Spinal cord (tissue), 10 donors: ENCODE data around the gene KLHDC10. TPM values are rescaled to one million over a fixed set of nuclear protein-coding genes. Genes with fewer than 3 reads are reported as not detected.

ENCODE experiments used
- DNase-seq, 6 donors: peaks; one replicate each; pipeline versions ENCODE4 v3.0.0 to v3.0.0-alpha.2; 2013 to 2015; ENCODE audit warnings: low spot score in 6 of 6, low read depth in 4 of 6
- H3K27ac ChIP-seq: one replicate; pipeline ENCODE4 v1.5.1; 2013; ENCODE audit warnings: low read depth, low read length, control low read depth
- H3K27me3 ChIP-seq: one replicate; pipeline ENCODE4 v1.6.1; 2013; ENCODE audit warnings: low read length; ENCODE audit not compliant: control insufficient read depth, insufficient read depth
- H3K36me3 ChIP-seq: one replicate; pipeline ENCODE4 v1.6.1; 2013; ENCODE audit warnings: low read length; ENCODE audit not compliant: control insufficient read depth, insufficient read depth
- H3K4me1 ChIP-seq: one replicate; pipeline ENCODE4 v1.6.1; 2013; ENCODE audit warnings: low read length; ENCODE audit not compliant: control insufficient read depth, insufficient read depth
- H3K4me3 ChIP-seq: one replicate; pipeline ENCODE4 v1.5.1; 2013; ENCODE audit warnings: low read depth, low read length, control low read depth
- H3K9me3 ChIP-seq: one replicate; pipeline ENCODE4 v1.6.1; 2013; ENCODE audit warnings: low read length; ENCODE audit not compliant: control insufficient read depth, insufficient read depth
- WGBS: methylation state at CpG from one replicate; pipeline ENCODE4 v1.1.5; 2013; ENCODE audit warnings: missing lambda C conversion rate; ENCODE audit not compliant: insufficient coverage; 5-methylcytosine and 5-hydroxymethylcytosine counted together
- polyA plus RNA-seq, 2 donors: library from polyadenylated mRNA; unstranded; fragments of 120-200 nt; gene quantifications; one replicate each; pipeline ENCODE4 v1.2.1, GENCODE V29; 2013; ENCODE audit not compliant: insufficient read length in 2 of 2
- total RNA-seq, 2 donors: library from RNA; depleted of rRNA in 1 of 2; stranded (reverse); fragments of 120-200 nt in 1 of 2; fragments of >200 nt in 1 of 2; gene quantifications; one replicate each; pipeline versions ENCODE4 v1.2.3 to v1.2.4, GENCODE V29; 2013 to 2014
- donor health status: healthy.

KLHDC10 gene
- total and polyA plus RNA-seq, 4 donors = 40.8 to 77.3 (median 45.0) TPM

DNA sequence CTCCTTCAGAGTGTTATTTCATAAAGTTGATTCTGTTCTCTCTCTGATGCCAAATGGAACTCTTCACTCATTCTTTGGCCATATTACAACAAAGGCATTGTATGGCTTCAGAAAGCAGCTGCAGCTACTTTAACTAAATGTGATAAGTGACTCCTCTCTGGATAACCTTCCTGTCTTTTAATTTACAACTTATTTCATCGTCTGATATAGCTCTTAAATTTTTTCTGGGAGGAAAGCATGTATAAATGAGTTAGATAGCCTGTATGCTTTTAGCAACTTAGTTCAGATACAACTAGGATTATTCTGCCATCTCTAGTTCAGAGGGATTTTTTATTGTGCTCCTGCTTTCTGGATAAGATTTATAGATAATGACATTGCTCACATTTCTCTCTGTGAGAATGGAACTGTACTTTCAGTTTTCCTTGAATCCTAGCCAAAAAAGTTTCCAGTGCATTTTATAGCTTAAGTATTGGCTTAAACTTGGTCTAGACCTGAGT lies 57.5 kb downstream of the KLHDC10 start:
- WGBS = no CpG with 5 or more reads among the region's 1 CpG
- Histone ChIP-seq H3K27me3 (no peaks in the 10 kb centered on the region), H3K9me3 (no peaks in the 10 kb centered on the region), H3K36me3 (peaks cover 38% of the 10 kb centered on the region), H3K4me3 (no peak overlapping the region), H3K27ac (peak overlapping the region; percentile 2), H3K4me1 (no peaks in the 10 kb centered on the region)
- DNase-seq = no peak

GRCh38 chr7:130129011-130129411 lies 58.7 kb downstream of the KLHDC10 start:
- peaks cover 35% of the 10 kb centered on the region for H3K36me3 ChIP-seq
- no peak overlapping the region for H3K4me3 ChIP-seq
- H3K9me3 ChIP-seq = no peaks in the 10 kb centered on the region
- H3K27ac ChIP-seq = no peak overlapping the region
- no peaks in the 10 kb centered on the region for H3K4me1 ChIP-seq
- no peaks in the 10 kb centered on the region for H3K27me3 ChIP-seq
- 82% methylated on average over 2 of the region's 4 CpGs for WGBS
- DNase-seq = no peak

DNA sequence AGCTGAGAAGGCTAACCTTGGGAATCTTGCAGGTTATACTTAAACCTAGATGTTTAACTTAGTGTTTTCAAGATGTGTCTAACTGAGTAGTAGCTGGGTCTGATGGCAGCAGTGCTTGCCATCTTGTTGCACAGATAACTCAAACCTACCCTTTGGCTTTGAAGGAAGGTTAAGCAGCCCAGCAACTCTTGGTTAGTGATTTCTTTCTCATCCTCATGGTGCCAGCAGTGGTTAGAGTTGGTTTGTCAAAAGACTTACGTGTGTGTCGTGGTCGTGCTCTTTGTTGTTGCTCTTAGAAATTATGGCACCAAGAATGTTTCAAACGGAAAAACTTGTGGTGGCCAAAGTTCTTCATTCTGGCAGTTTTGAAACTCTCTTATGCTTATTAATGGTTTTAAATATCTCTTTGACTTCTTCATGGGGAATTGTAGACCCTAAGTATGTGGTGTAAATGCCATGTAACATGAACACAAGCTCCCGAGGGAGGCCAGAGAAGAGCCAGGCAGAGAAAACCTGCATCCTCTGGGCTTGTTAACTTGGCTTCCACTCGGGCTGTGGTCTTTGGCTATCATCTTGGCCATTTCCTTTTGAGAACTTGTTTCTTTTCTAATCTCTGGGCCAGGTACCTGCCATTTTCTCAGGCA lies 61.0 kb downstream of the KLHDC10 start:
- H3K9me3 ChIP-seq = no peaks in the 10 kb centered on the region
- H3K4me1 ChIP-seq = no peaks in the 10 kb centered on the region
- no peak overlapping the region for H3K4me3 ChIP-seq
- no peak overlapping the region for H3K27ac ChIP-seq
- no peak for DNase-seq
- 90% methylated on average over 5 of the region's 6 CpGs for WGBS
- H3K36me3 ChIP-seq = peaks cover 31% of the 10 kb centered on the region
- H3K27me3 ChIP-seq = no peaks in the 10 kb centered on the region

DNA sequence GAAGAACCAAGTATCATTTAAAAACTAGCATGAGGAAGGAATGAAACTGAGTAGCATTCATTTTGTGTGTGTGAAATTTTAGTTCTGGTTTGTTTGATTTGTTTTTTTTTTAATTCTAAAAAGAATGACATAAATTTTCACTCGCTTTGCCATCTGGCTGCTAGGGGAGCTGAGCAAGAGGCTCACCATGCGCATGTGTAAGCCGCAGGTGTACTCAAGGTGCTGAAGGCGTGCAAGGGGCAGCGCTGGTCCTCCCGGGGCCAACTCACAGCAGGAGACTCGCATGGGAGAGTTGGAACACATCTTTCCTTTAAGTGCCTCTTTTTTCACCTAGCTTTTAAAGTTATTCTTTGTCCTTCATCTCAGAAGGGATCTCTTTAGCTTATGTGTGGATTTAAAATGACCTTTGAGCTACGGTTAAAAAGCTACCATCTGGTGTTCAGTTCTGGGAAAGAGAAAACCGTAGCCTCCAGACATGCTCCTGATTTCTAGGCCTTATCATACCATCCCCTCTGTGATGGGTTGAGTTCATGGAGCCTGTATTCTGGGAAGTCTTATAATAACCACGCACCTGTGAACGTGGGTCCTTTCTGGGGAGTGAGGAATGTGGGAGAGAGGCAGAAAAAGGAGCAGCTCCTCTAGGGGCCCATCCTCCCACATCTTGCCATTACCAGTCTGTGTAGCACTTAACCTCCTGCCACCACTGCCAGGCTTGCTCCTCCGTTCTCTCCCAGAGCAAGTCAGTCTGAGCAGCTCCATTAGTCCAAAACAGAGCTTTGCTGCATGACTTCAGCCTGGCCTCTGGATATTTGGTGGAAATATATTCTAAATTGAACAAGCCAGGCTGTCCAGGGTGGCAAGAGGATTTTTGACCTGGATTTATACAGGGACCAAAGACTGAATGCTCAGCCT lies 61.9 kb downstream of the KLHDC10 start:
- H3K9me3 ChIP-seq = no peaks in the 10 kb centered on the region
- no peaks in the 10 kb centered on the region for H3K27me3 ChIP-seq
- DNase-seq = no peak
- peaks cover 28% of the 10 kb centered on the region for H3K36me3 ChIP-seq
- H3K4me1 ChIP-seq = no peaks in the 10 kb centered on the region
- 90% methylated on average over 3 of the region's 12 CpGs for WGBS
- H3K27ac ChIP-seq = no peak overlapping the region
- no peak overlapping the region for H3K4me3 ChIP-seq

- Histone ChIP-seq H3K9me3 (no peaks in the 10 kb centered on the region), H3K27me3 (no peaks in the 10 kb centered on the region), H3K27ac (no peak overlapping the region), H3K36me3 (peaks cover 29% of the 10 kb centered on the region), H3K4me3 (no peak overlapping the region), H3K4me1 (no peaks in the 10 kb centered on the region)
- DNase-seq = no peak
- no CpG with 5 or more reads among the region's 7 CpGs for WGBS
Observed at GRCh38 chr7:130133029-130133782, 62.9 kb downstream of the KLHDC10 start.

- H3K36me3 ChIP-seq = peaks cover 28% of the 10 kb centered on the region
- 73% methylated on average over 2 of the region's 4 CpGs for WGBS
- H3K27ac ChIP-seq = no peak overlapping the region
- H3K4me1 ChIP-seq = no peaks in the 10 kb centered on the region
- H3K4me3 ChIP-seq = no peak overlapping the region
- no peaks in the 10 kb centered on the region for H3K27me3 ChIP-seq
- no peaks in the 10 kb centered on the region for H3K9me3 ChIP-seq
- peak in 1 of 6 donors; percentile 62 for DNase-seq
Observed at GRCh38 chr7:130134106-130134636, 63.8 kb downstream of the KLHDC10 start.

DNA sequence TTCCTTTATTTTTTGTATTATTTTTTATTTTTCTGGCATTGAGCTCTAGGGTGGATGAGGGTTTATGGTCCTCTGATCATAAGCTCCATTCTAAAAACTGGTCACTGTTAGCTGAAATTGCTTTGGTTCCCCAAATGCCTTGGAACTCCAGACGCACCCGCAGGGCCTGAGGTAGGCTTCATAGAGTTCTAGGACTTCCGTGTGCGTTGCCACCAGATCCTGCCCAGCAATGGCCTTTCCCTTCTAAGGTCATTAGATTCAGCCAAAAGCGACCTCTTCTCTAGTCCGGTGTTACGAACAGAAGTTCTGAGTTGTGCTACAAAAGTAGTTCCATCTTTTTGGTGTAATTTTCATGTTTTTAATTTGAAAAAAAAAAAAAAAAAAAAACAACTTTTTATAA lies 64.4 kb downstream of the KLHDC10 start:
- H3K4me3 ChIP-seq = no peak overlapping the region
- H3K4me1 ChIP-seq = no peaks in the 10 kb centered on the region
- no peaks in the 10 kb centered on the region for H3K9me3 ChIP-seq
- H3K36me3 ChIP-seq = peaks cover 27% of the 10 kb centered on the region
- no peak for DNase-seq
- H3K27me3 ChIP-seq = no peaks in the 10 kb centered on the region
- 100% methylated on average over 2 of the region's 7 CpGs for WGBS
- H3K27ac ChIP-seq = no peak overlapping the region

DNA sequence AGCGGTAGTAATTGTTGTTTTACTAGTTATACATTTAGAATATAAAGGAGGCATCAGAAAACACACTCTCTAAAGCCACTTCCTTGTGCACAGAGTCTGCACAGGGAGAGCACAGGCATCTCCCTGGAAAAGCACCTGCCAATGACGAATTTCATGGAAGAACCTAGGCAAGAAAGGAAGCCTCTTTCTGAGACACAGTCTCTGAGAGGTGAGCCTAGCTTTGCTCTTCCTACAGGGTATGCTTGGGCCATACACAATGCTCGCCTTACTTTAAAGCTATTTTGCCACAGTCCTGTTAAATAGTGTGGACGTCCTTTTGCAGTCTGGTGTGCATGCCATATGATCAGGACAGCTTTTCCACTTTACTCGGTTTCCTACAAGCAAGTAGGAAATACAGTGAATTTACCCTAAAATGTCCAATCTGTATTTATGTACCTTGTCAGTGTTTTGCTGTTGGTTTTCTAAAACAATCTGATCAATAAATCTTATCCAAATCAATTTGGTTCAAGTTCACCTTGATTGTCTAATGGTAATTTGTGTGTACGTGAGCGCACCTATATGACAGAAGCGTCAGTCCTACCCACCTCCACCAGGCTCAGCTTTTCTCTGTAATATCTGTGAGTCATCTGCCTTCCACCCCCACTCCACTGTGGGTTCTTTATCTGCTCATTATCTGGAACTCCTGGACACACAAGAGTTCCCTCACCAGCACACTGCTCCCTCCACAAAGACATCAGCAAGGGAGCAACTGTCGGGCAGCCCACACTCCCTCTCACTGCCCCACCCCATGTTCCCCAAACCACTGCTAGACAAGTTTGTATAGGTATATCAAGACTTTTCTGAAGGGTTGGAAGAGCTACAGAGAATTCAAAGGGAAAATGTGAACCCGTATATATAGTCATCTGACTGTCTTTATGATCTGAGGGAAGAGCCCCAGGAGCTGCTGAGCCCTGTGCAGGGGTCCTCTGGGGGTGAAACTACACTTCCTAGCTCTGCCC lies 65.2 kb downstream of the KLHDC10 start:
- Histone ChIP-seq H3K36me3 (peaks cover 31% of the 10 kb centered on the region), H3K9me3 (no peaks in the 10 kb centered on the region), H3K27me3 (no peaks in the 10 kb centered on the region), H3K27ac (no peak overlapping the region), H3K4me1 (peaks cover 1% of the 10 kb centered on the region), H3K4me3 (no peak overlapping the region)
- no peak for DNase-seq
- 89% methylated on average over 7 of the region's 10 CpGs for WGBS
